BE2C (cell line): ENCODE data around the gene IRX4.

Experiments used
- DNase-seq: peaks from one replicate; pipeline ENCODE4 v3.0.0-alpha.2; 2020
- H3K27me3 ChIP-seq: fragments of 250-450 bp; sonication (Bioruptor Pico); 2 replicates; pipeline ENCODE4 v1.5.1; 2020; ENCODE audit warnings: mild to moderate bottlenecking
- H3K36me3 ChIP-seq: fragments of 250-450 bp; sonication (Bioruptor Pico); 2 replicates; pipeline ENCODE4 v1.5.1; 2020; ENCODE audit warnings: mild to moderate bottlenecking
- H3K4me1 ChIP-seq: fragments of 250-450 bp; sonication (Bioruptor Pico); 2 replicates; pipeline ENCODE4 v1.5.1; 2020
- H3K4me3 ChIP-seq: 2 replicates; pipeline ENCODE4 v1.5.1; 2011; ENCODE audit warnings: low read depth, low read length
- H3K9me3 ChIP-seq: fragments of 250-450 bp; sonication (Bioruptor Pico); 2 replicates; pipeline ENCODE4 v1.5.1; 2020
- CTCF ChIP-seq: IDR thresholded peaks from 2 replicates; pipeline ENCODE4 v1.5.1; 2012; ENCODE audit warnings: mild to moderate bottlenecking, low read depth, low read length

IRX4 gene

GRCh38 chr5:1885404-1885755 is 2.7 kb upstream of the IRX4 start:
- no peaks in the 10 kb centered on the region for H3K36me3 ChIP-seq
- no peaks in the 10 kb centered on the region for H3K9me3 ChIP-seq
- no peak for TF ChIP-seq CTCF
- DNase-seq: no peak
- H3K4me3 ChIP-seq: no peak overlapping the region
- peaks cover 90% of the 10 kb centered on the region for H3K27me3 ChIP-seq
- H3K4me1 ChIP-seq: no peaks in the 10 kb centered on the region

- Histone ChIP-seq H3K36me3 (no peaks in the 10 kb centered on the region), H3K4me1 (no peaks in the 10 kb centered on the region), H3K4me3 (no peak overlapping the region), H3K9me3 (no peaks in the 10 kb centered on the region), H3K27me3 (peaks cover 90% of the 10 kb centered on the region)
- no peak for TF ChIP-seq CTCF
- DNase-seq: no peak
Measured at GRCh38 chr5:1884678-1885403, 2.1 kb upstream of the IRX4 start.

- no peak for DNase-seq
- Histone ChIP-seq H3K9me3 (no peaks in the 10 kb centered on the region), H3K27me3 (peaks cover 88% of the 10 kb centered on the region), H3K36me3 (no peaks in the 10 kb centered on the region), H3K4me3 (no peak overlapping the region), H3K4me1 (no peaks in the 10 kb centered on the region)
- no peak for TF ChIP-seq CTCF
Measured at GRCh38 chr5:1883925-1884677, 1.4 kb upstream of the IRX4 start.

GRCh38 chr5:1883120-1883924 is 597 bp upstream of the IRX4 start:
- TF ChIP-seq CTCF: no peak
- H3K27me3 ChIP-seq: peaks cover 88% of the 10 kb centered on the region
- DNase-seq: no peak
- H3K4me3 ChIP-seq: no peak overlapping the region
- no peaks in the 10 kb centered on the region for H3K36me3 ChIP-seq
- H3K9me3 ChIP-seq: no peaks in the 10 kb centered on the region
- no peaks in the 10 kb centered on the region for H3K4me1 ChIP-seq

GRCh38 chr5:1881731-1882336 is 891 bp downstream of the IRX4 start:
- Histone ChIP-seq H3K4me3 (no peak overlapping the region), H3K36me3 (no peaks in the 10 kb centered on the region), H3K27me3 (peaks cover 88% of the 10 kb centered on the region), H3K9me3 (no peaks in the 10 kb centered on the region), H3K4me1 (no peaks in the 10 kb centered on the region)
- DNase-seq: no peak
- no peak for TF ChIP-seq CTCF
